SIG-M5 treated with dmso at 0.1 percent for 504 hours (cell line): ENCODE results near the gene DCP1A.
"Not testable (repeated sequence)": the region's sequence is repeated elsewhere in the genome, so short reads cannot be mapped to it uniquely, and the experiment has no call there.

Experiments used
- DNase-seq: peaks from one replicate; lab custom pipeline; 2025; ENCODE audit not compliant: unreplicated experiment; lab: John Stamatoyannopoulos, UW

The DCP1A gene

GRCh38 chr3:53347261-53348064 is at the start of gene DCP1A:
Gene DCP1A (minus strand): TSS chr3:53347543. CDS start chr3:53347517, 26 bp downstream.
- peak; percentile 95 for DNase-seq

GRCh38 chr3:53384465-53385423 is 37.4 kb upstream of the DCP1A start:
- DNase-seq: no peak

DNA sequence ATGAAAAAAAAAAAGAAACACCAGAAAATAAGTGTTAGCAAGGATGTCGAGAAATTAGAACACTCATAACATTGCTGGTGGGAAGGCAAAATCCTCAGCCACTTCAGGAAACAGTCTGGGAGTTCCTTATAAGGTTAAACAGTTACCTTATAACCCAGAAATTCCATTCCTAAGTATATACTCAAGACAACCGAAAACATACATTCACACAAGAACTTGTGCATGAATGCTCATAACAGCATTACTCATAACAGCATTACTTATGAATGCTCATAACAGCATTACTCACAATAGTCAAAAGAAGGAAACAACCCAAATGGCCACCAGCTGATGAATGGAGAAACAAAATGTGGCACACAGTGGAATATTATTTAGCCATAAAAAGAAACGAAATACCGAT is 34.8 kb upstream of the DCP1A start:
- DNase-seq: no peak

- DNase-seq: no peak
Measured at GRCh38 chr3:53380306-53380705, 33.0 kb upstream of the DCP1A start.

- DNase-seq: no peak
Measured at GRCh38 chr3:53379898-53380297, 32.6 kb upstream of the DCP1A start.

DNA sequence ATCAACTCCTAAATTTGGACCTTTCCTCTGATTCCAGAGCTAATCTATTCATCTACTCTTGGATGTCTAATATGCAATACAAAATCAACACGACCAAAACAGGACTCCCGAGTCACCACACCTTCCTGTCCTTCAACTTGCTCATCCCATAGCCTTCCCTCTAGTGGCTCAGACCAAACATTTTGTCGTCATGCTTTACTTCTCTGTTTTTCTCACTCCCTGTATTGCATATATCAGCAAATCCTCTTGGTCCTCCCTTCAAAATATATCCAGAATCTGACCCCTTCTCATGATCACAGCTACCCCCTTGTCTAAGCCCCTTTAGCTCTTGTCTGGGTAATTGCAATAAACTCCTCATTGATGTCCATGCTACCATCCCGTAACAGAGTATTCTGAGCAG is 30.5 kb upstream of the DCP1A start:
- DNase-seq: peak; percentile 4

- DNase-seq: no peak
Measured at GRCh38 chr3:53376679-53377078, 29.3 kb upstream of the DCP1A start.

DNA sequence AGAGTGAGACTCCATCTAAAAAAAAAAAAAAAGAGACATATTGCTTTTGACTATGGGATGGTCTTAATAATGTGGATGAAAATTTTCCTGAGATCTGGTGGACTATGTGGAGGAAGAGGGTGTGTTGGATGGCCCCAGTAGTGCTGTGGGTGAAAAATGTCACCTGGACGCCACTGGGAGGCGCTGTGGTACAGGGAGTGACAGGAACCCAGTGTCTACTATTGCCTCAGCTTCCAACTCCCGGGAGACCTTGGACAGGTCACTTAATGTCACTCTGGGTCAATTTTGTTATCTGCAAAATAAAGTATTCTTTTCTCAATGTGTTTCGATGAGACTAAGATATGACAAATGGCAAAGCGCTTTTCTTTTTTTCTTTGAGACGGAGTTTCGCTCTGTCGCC is 27.7 kb upstream of the DCP1A start:
- peak; percentile 69 for DNase-seq

GRCh38 chr3:53370719-53371118 is 23.4 kb upstream of the DCP1A start:
- DNase-seq: not testable (repeated sequence)

- DNase-seq: peak; percentile 25
Measured at GRCh38 chr3:53361852-53362251, 14.5 kb upstream of the DCP1A start.

DNA sequence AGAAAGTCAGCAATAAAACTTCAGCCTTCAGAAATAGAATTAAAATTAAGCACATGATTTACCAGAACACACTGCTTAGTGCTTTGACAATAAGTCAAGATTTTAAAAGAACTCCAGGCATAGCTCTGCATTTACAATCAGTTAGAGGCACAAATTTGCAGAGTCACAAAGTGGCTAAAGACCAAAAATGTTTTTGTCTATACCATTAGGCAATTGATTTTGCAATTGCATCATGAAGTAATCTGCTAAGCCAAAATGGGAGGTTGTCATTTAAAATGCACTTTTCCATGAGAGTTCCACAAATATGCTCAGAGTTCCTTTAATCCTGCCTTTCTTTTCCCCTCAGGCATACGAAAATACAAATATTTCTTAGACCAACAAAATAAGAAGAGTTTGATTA is 10.1 kb upstream of the DCP1A start:
- DNase-seq: peak; percentile 58

DNA sequence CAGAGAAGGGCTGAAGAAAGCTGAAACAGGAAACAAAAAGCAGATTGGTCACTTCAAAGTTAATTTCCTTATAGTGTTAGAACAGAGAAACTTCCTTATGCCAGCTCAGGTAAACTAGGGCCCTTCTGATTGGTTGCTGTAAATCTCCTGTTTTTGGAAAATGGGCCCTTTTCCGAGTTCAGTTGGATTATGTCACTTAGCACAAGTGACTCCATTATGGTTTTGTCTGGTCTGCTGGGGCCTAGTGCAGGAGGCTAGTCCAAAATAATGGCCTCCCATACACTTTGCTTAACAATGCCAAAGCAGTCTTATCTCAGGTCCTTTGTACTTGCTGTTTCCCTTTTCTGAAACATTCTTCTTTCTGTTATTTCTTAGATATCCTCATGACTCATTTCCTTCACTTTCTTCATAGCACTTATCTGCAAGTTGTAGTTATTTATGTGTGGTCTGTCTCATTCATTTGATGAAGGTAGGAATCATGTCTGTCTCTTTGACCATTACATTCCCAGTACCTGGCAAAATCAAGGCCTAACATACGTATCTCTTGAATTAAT is 7.7 kb upstream of the DCP1A start:
- DNase-seq: peak; percentile 69

- no peak for DNase-seq
Measured at GRCh38 chr3:53353202-53353601, 5.9 kb upstream of the DCP1A start.

GRCh38 chr3:53350652-53351051 is 3.3 kb upstream of the DCP1A start:
- DNase-seq: peak; percentile 80

DNA sequence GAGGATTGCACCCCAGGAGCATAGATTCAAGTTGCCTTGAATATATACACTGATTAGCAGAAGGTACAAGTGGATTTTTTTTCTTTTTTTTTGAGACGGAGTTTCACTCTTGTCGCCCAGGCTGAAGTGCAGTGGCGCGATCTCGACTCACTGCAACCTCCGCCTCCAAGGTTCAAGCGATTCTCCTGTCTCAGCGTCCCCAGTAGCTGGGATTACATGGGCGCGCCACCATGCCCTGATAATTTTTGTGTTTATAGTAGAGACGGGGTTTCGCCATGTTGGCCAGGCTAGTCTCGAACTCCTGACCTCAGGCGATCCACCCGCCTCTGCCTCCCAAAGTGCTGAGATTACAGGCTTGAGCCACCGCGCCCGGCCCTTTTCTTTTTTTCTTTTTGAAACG is 775 bp upstream of the DCP1A start:
- DNase-seq: not testable (repeated sequence)

GRCh38 chr3:53346922-53347260 is 452 bp downstream of the DCP1A start:
- no peak for DNase-seq

GRCh38 chr3:53346514-53346913 is 829 bp downstream of the DCP1A start:
- DNase-seq: peak; percentile 15

DNA sequence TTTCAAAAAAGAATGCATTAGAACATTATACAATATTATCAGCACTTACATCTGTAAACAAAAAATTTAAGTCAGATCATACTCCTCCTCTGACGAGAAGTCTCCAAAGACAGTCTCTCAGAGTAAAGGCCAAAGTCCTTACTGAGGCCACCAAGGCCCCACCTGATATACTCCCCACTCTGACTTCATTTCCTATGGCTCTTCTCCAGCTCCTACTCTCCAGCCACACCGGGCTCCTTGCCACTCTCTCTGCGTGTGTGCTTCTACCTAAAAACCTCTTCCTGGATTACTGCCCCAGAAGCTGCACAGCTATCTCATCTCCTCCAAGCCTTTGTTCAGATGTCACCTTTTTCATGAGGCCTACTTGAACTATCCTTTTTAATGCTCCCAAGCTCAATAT is 5.0 kb downstream of the DCP1A start:
- DNase-seq: no peak

- DNase-seq: no peak
Measured at GRCh38 chr3:53337167-53337940, 10.0 kb downstream of the DCP1A start.

DNA sequence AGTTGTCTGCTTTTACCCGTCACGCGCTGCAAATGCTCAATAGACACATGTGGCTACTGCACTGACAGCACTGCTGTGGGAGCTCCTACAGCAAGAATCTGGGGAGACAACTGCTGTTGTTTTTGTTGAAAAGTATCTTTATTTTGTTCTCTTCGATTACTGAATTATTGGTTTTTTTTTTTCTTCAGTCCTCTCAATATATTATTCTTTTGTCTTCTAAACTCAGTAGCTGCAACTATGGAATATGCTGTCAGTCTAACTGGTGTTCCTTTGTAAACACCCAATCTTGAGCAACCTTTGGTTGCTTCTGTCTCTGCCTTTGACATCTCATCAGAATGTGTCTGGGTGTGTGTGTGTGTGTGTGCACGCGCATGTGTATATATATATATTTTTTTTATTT is 12.6 kb downstream of the DCP1A start:
- DNase-seq: no peak

- no peak for DNase-seq
Measured at GRCh38 chr3:53331871-53332270, 15.5 kb downstream of the DCP1A start.
